Upper lobe of left lung (tissue), 6 donors: ENCODE data around the gene GTPBP6. TPM values are rescaled to one million over a fixed set of nuclear protein-coding genes. Genes with fewer than 3 reads are reported as not detected.
"Not testable (repeated sequence)": the region's sequence is repeated elsewhere in the genome, so short reads cannot be mapped to it uniquely, and the experiment has no call there.

Source experiments
- ATAC-seq, 2 donors: fragments of 200-7000 bp; cut with Tn5 transposase; one replicate each; pipeline ENCODE4 v1.9.1; 2022; ENCODE audit warnings: mild to moderate bottlenecking in 2 of 2, moderate library complexity in 2 of 2; ENCODE audit not compliant: low FRiP score in 2 of 2
- DNase-seq, 2 donors: peaks; one replicate each; pipeline ENCODE4 v3.0.0-alpha.2; 2019 to 2020
- H3K27ac ChIP-seq, 4 donors: fragments of 200-600 bp; sonication (generic); one replicate each; pipeline ENCODE4 v1.5.1; 2016 to 2019
- H3K27me3 ChIP-seq, 4 donors: fragments of 200-600 bp; sonication (generic); one replicate each; pipeline ENCODE4 v1.5.1; 2017 to 2019
- H3K36me3 ChIP-seq, 4 donors: fragments of 200-600 bp; sonication (generic); one replicate each; pipeline ENCODE4 v1.5.1; 2016 to 2019
- H3K4me1 ChIP-seq, 4 donors: fragments of 200-600 bp; sonication (generic); one replicate each; pipeline ENCODE4 v1.5.1; 2018 to 2019
- H3K4me3 ChIP-seq, 4 donors: fragments of 200-600 bp; sonication (generic); one replicate each; pipeline ENCODE4 v1.5.1; 2017 to 2019; ENCODE audit warnings: mild to moderate bottlenecking in 2 of 4, moderate library complexity in 1 of 4
- H3K9me3 ChIP-seq, 4 donors: fragments of 200-600 bp; sonication (generic); one replicate each; pipeline ENCODE4 v1.5.1; 2018 to 2019
- CTCF ChIP-seq, 6 experiments: fragments of 450-650 bp in 4 of 6; fragments of 200-600 bp in 2 of 6; sonication (generic) in 2 of 6; IDR thresholded peaks; one replicate each; pipeline ENCODE4 v1.5.1; 2016 to 2019; ENCODE audit warnings: antibody characterized with exemption in 6 of 6
- EP300 ChIP-seq, 4 donors: sonication (generic); formaldehyde crosslinking; IDR thresholded peaks; one replicate each; pipeline ENCODE4 v1.5.1; 2017; ENCODE audit warnings: antibody characterized with exemption in 4 of 4, control low read depth in 2 of 4
- POLR2A ChIP-seq, 4 donors: fragments of 450-650 bp; IDR thresholded peaks; one replicate each; pipeline ENCODE4 v1.5.1; 2016 to 2017; ENCODE audit warnings: antibody characterized with exemption in 4 of 4, mild to moderate bottlenecking in 2 of 4
- POLR2AphosphoS5 ChIP-seq, 2 donors: sonication (generic); formaldehyde crosslinking; IDR thresholded peaks; one replicate each; pipeline ENCODE4 v1.5.1; 2017; ENCODE audit warnings: antibody characterized with exemption in 2 of 2
- WGBS, 2 donors: methylation state at CpG; one replicate each; pipeline ENCODE4 v1.1.5; 2017 to 2018; 5-methylcytosine and 5-hydroxymethylcytosine counted together
- total RNA-seq, 6 donors: library from RNA; depleted of rRNA in 4 of 6; stranded (reverse); fragments of >200 nt in 4 of 6; gene quantifications; one replicate each; pipeline versions ENCODE4 v1.1.0 to v1.2.1, GENCODE V29; 2016 to 2021
- donor health status: DM: no; HTN: no; CAD: no; lungs with moderate emphysema.
- donor health status: DM: no; HTN: yes; CAD: no; lungs with severe emphysema.

GTPBP6 gene
- total RNA-seq, 6 donors from 2014 or later = 34.6 to 69.9 (median 61.0) TPM

GRCh38 chrX:331151-331824 lies 12.7 kb upstream of the GTPBP6 start:
- Histone ChIP-seq H3K36me3 (peaks cover 0 to 17% (median 4%) of the 10 kb centered on the region in 4 donors), H3K27me3 (peaks cover 0 to 15% (median 5%) of the 10 kb centered on the region in 4 donors), H3K4me1 (peaks cover 7 to 14% (median 8%) of the 10 kb centered on the region in 4 donors), H3K27ac (no peak overlapping the region), H3K4me3 (peak overlapping the region in 2 of 4 donors; percentile 6 to 18), H3K9me3 (no peaks in the 10 kb centered on the region)
- DNase-seq = peak in 1 of 2 donors; percentile 85
- ATAC-seq = peak in 1 of 2 donors; percentile 67
- 18 to 23% methylated on average over 11 to 17 of the region's 51 CpGs for WGBS, 2 donors
- TF ChIP-seq CTCF (IDR thresholded peaks at IDR 0.05) (no peak), POLR2AphosphoS5 (IDR thresholded peaks at IDR 0.05) (no peak), POLR2A (IDR thresholded peaks at IDR 0.05) (no peak), EP300 (IDR thresholded peaks at IDR 0.05) (no peak)

- DNase-seq (no peak), ATAC-seq (no peak)
- TF ChIP-seq POLR2A (IDR thresholded peaks at IDR 0.05) (no peak), CTCF (IDR thresholded peaks at IDR 0.05) (no peak), POLR2AphosphoS5 (IDR thresholded peaks at IDR 0.05) (no peak), EP300 (IDR thresholded peaks at IDR 0.05) (no peak)
- Histone ChIP-seq H3K4me1 (peaks cover 7 to 14% (median 8%) of the 10 kb centered on the region in 4 donors), H3K9me3 (no peaks in the 10 kb centered on the region), H3K4me3 (peak overlapping the region in 1 of 4 donors; percentile 18), H3K27ac (no peak overlapping the region), H3K36me3 (peaks cover 0 to 17% (median 4%) of the 10 kb centered on the region in 4 donors), H3K27me3 (peaks cover 0 to 15% (median 5%) of the 10 kb centered on the region in 4 donors)
- WGBS, 2 donors = 0% methylated on average over 7 of the region's 28 CpGs; no CpG with 5 or more reads in 1 of the 2 donors
Observed at GRCh38 chrX:330726-331150, 12.1 kb upstream of the GTPBP6 start.

- peak in 1 of 2 donors; percentile 58 for DNase-seq
- not testable (repeated sequence) for H3K9me3 ChIP-seq, H3K4me3 ChIP-seq, ATAC-seq, H3K27ac ChIP-seq
- H3K4me1 ChIP-seq = peaks cover 7 to 14% (median 8%) of the 10 kb centered on the region in 4 donors
- WGBS, 2 donors = 84 to 89% methylated on average over 20 to 22 of the region's 29 CpGs
- H3K27me3 ChIP-seq = peaks cover 0 to 15% (median 5%) of the 10 kb centered on the region in 4 donors
- H3K36me3 ChIP-seq = peaks cover 0 to 17% (median 4%) of the 10 kb centered on the region in 4 donors
Observed at GRCh38 chrX:330141-330725, 11.6 kb upstream of the GTPBP6 start.

GRCh38 chrX:329291-329910 lies 10.8 kb upstream of the GTPBP6 start:
- peaks cover 7 to 14% (median 8%) of the 10 kb centered on the region in 4 donors for H3K4me1 ChIP-seq
- no peak overlapping the region for H3K27ac ChIP-seq
- DNase-seq = peak in 1 of 2 donors; percentile 37
- no peak for ATAC-seq
- H3K4me3 ChIP-seq = no peak overlapping the region
- H3K9me3 ChIP-seq = no peaks in the 10 kb centered on the region
- peaks cover 0 to 15% (median 5%) of the 10 kb centered on the region in 4 donors for H3K27me3 ChIP-seq
- no peak for TF ChIP-seq POLR2A (IDR thresholded peaks at IDR 0.05)
- TF ChIP-seq POLR2AphosphoS5 (IDR thresholded peaks at IDR 0.05) = no peak
- no peak for TF ChIP-seq EP300 (IDR thresholded peaks at IDR 0.05)
- TF ChIP-seq CTCF (IDR thresholded peaks at IDR 0.05) = no peak
- 95% methylated on average over 14 of the region's 23 CpGs; no CpG with 5 or more reads in 1 of the 2 donors for WGBS, 2 donors
- H3K36me3 ChIP-seq = peaks cover 0 to 17% (median 4%) of the 10 kb centered on the region in 4 donors

GRCh38 chrX:327660-328126 lies 9.1 kb upstream of the GTPBP6 start:
- Histone ChIP-seq H3K27me3 (peaks cover 0 to 15% (median 5%) of the 10 kb centered on the region in 4 donors), H3K27ac (no peak overlapping the region), H3K4me1 (peaks cover 9 to 19% (median 14%) of the 10 kb centered on the region in 4 donors), H3K36me3 (peaks cover 0 to 2% (median 0%) of the 10 kb centered on the region in 4 donors), H3K4me3 (no peak overlapping the region), H3K9me3 (no peaks in the 10 kb centered on the region)
- WGBS, 2 donors = 85 to 91% methylated on average over 7 to 28 of the region's 33 CpGs
- ATAC-seq (no peak), DNase-seq (peak in 1 of 2 donors; percentile 80)
- no peak for TF ChIP-seq POLR2A (IDR thresholded peaks at IDR 0.05)
- no peak for TF ChIP-seq POLR2AphosphoS5 (IDR thresholded peaks at IDR 0.05)
- TF ChIP-seq EP300 (IDR thresholded peaks at IDR 0.05) = no peak
- no peak for TF ChIP-seq CTCF (IDR thresholded peaks at IDR 0.05)

- H3K4me1 ChIP-seq = peaks cover 13 to 22% (median 17%) of the 10 kb centered on the region in 4 donors
- H3K4me3 ChIP-seq, H3K9me3 ChIP-seq, H3K27ac ChIP-seq, H3K36me3 ChIP-seq, H3K27me3 ChIP-seq, ATAC-seq: not testable (repeated sequence)
- DNase-seq = peak; percentile 20 to 42
- WGBS, 2 donors = 64 to 76% methylated on average over 14 of the region's 14 CpGs
Observed at GRCh38 chrX:324664-325063, 6.1 kb upstream of the GTPBP6 start.
